H9 (cell line): ENCODE measurements around the gene SAMD7. TPM values are rescaled to one million over a fixed set of nuclear protein-coding genes. Genes with fewer than 3 reads are reported as not detected.

ENCODE experiments used
- DNase-seq: peaks from one replicate; pipeline ENCODE4 v3.0.0-alpha.2; 2017
- H2AFZ ChIP-seq: one replicate; pipeline ENCODE4 v1.6.1; 2013; ENCODE audit warnings: mild to moderate bottlenecking, low read length, control low read depth, moderate library complexity
- H2AK5ac ChIP-seq: 2 replicates; pipeline ENCODE4 v1.6.1; 2013; ENCODE audit warnings: low read length, control low read depth, mixed read lengths; ENCODE audit not compliant: insufficient read length
- H2BK120ac ChIP-seq: one replicate; pipeline ENCODE4 v1.6.1; 2013; ENCODE audit warnings: low read depth, mild to moderate bottlenecking, low read length, control low read depth, inconsistent platforms; ENCODE audit not compliant: poor library complexity, severe bottlenecking
- H2BK12ac ChIP-seq: 2 replicates; pipeline ENCODE4 v1.6.1; 2013; ENCODE audit warnings: low read length, control low read depth, mixed read lengths, low read depth; ENCODE audit not compliant: insufficient read length
- H2BK15ac ChIP-seq: 2 replicates; pipeline ENCODE4 v1.6.1; 2013; ENCODE audit warnings: low read depth, low read length, control low read depth
- H2BK20ac ChIP-seq: one replicate; pipeline ENCODE4 v1.6.1; 2013; ENCODE audit warnings: low read depth, mild to moderate bottlenecking, low read length, control low read depth, inconsistent platforms; ENCODE audit not compliant: poor library complexity, severe bottlenecking
- H2BK5ac ChIP-seq: 2 replicates; pipeline ENCODE4 v1.6.1; 2013; ENCODE audit warnings: low read length, control low read depth, mixed read lengths; ENCODE audit not compliant: insufficient read length
- H3K14ac ChIP-seq: 2 replicates; pipeline ENCODE4 v1.6.1; 2013; ENCODE audit warnings: low read length, control low read depth; ENCODE audit not compliant: insufficient read depth
- H3K18ac ChIP-seq: 2 replicates; pipeline ENCODE4 v1.6.1; 2013; ENCODE audit warnings: low read depth, mild to moderate bottlenecking, mixed read lengths, low read length, control low read depth; ENCODE audit not compliant: insufficient read length
- H3K23ac ChIP-seq: 2 replicates; pipeline ENCODE4 v1.6.1; 2013; ENCODE audit warnings: low read length, control low read depth, mixed read lengths, low read depth; ENCODE audit not compliant: insufficient read length
- H3K23me2 ChIP-seq: 2 replicates; pipeline ENCODE4 v1.6.1; 2013; ENCODE audit warnings: low read depth, mild to moderate bottlenecking, mixed read lengths, low read length, control low read depth; ENCODE audit not compliant: insufficient read length, poor library complexity, severe bottlenecking
- H3K27ac ChIP-seq: 2 replicates; pipeline ENCODE4 v1.5.1; 2013; ENCODE audit warnings: low read length, control low read depth, mixed read lengths, low read depth; ENCODE audit not compliant: insufficient read length
- H3K27me3 ChIP-seq: 2 replicates; pipeline ENCODE4 v1.6.1; 2013; ENCODE audit warnings: low read length, control low read depth, inconsistent platforms; ENCODE audit not compliant: insufficient read depth
- H3K4ac ChIP-seq: 2 replicates; pipeline ENCODE4 v1.6.1; 2013; ENCODE audit warnings: low read depth, mild to moderate bottlenecking, control low read depth, inconsistent platforms, low read length, moderate library complexity
- H3K4me1 ChIP-seq: 2 replicates; pipeline ENCODE4 v1.6.1; 2013; ENCODE audit warnings: low read length, control low read depth, inconsistent platforms; ENCODE audit not compliant: insufficient read depth
- H3K4me2 ChIP-seq: 2 replicates; pipeline ENCODE4 v1.6.1; 2013; ENCODE audit warnings: low read length, control low read depth, mixed read lengths; ENCODE audit not compliant: insufficient read length, insufficient read depth
- H3K56ac ChIP-seq: 2 replicates; pipeline ENCODE4 v1.6.1; 2013; ENCODE audit warnings: low read depth, mild to moderate bottlenecking, mixed read lengths, low read length, control low read depth; ENCODE audit not compliant: insufficient read length
- H3K79me1 ChIP-seq: 2 replicates; pipeline ENCODE4 v1.6.1; 2013; ENCODE audit warnings: low read depth, mild to moderate bottlenecking, moderate library complexity, low read length, control low read depth, inconsistent platforms; ENCODE audit not compliant: insufficient read depth, poor library complexity, severe bottlenecking
- H3K79me2 ChIP-seq: 2 replicates; pipeline ENCODE4 v1.6.1; 2013; ENCODE audit warnings: low read length, control low read depth, inconsistent platforms; ENCODE audit not compliant: insufficient read depth
- H3K9ac ChIP-seq: 2 replicates; pipeline ENCODE4 v1.6.1; 2013; ENCODE audit warnings: low read length, control low read depth, mixed read lengths; ENCODE audit not compliant: insufficient read length; ENCODE audit errors: extremely low read depth
- H3K9me3 ChIP-seq: one replicate; pipeline ENCODE4 v1.6.1; 2013; ENCODE audit warnings: low read depth, low read length, inconsistent platforms; ENCODE audit not compliant: control insufficient read depth
- H3T11ph ChIP-seq: one replicate; pipeline ENCODE4 v1.6.1; 2013; ENCODE audit warnings: mild to moderate bottlenecking, low read length, control low read depth, inconsistent platforms
- H4K20me1 ChIP-seq: one replicate; pipeline ENCODE4 v1.6.1; 2013; ENCODE audit not compliant: control insufficient read depth, insufficient read length, insufficient read depth
- H4K5ac ChIP-seq: 2 replicates; pipeline ENCODE4 v1.6.1; 2013; ENCODE audit warnings: low read depth, mild to moderate bottlenecking, mixed read lengths, low read length, control low read depth; ENCODE audit not compliant: insufficient read length
- H4K8ac ChIP-seq: replicated peaks from 2 replicates; pipeline ENCODE4 v1.6.1; 2013; ENCODE audit warnings: low read length, control low read depth, mixed read lengths, low read depth; ENCODE audit not compliant: insufficient read length
- H4K91ac ChIP-seq: 2 replicates; pipeline ENCODE4 v1.6.1; 2013; ENCODE audit warnings: low read depth, mild to moderate bottlenecking, moderate library complexity, mixed read lengths, low read length, control low read depth; ENCODE audit not compliant: insufficient read length
- H3K27ac Mint-ChIP-seq, 3 experiments: 2 replicates in 2 of 3; 3 replicates in 1 of 3; pipeline ENCODE4 v1.8.0; 2020 to 2021; ENCODE audit warnings: mixed read lengths in 3 of 3, mild to moderate bottlenecking in 1 of 3, moderate library complexity in 1 of 3
- H3K27me3 Mint-ChIP-seq: 2 replicates; pipeline ENCODE4 v1.8.0; 2021; ENCODE audit warnings: low read depth, mild to moderate bottlenecking, moderate library complexity, mixed read lengths
- H3K36me3 Mint-ChIP-seq, 3 experiments: 2 replicates in 2 of 3; 3 replicates in 1 of 3; pipeline ENCODE4 v1.8.0; 2020 to 2021; ENCODE audit warnings: low read depth in 3 of 3, mixed read lengths in 3 of 3; ENCODE audit not compliant: insufficient read depth in 1 of 3
- H3K4me1 Mint-ChIP-seq, 2 experiments: 2 replicates each; pipeline ENCODE4 v1.8.0; 2020; ENCODE audit warnings: mixed read lengths in 2 of 2
- H3K4me3 Mint-ChIP-seq, 2 experiments: 2 replicates in 1 of 2; 3 replicates in 1 of 2; pipeline ENCODE4 v1.8.0; 2020 to 2021; ENCODE audit warnings: mild to moderate bottlenecking in 2 of 2, mixed read lengths in 2 of 2, moderate library complexity in 1 of 2
- H3K9me3 Mint-ChIP-seq, 2 experiments: 2 replicates in 1 of 2; 3 replicates in 1 of 2; pipeline ENCODE4 v1.8.0; 2020; ENCODE audit warnings: mild to moderate bottlenecking in 2 of 2, mixed read lengths in 2 of 2, moderate library complexity in 1 of 2
- WGBS: extraction: QIAGEN DNeasy Blood & Tissue Kit; methylation state at CpG from one replicate; pipeline ENCODE4 v1.1.7; 2013; ENCODE audit warnings: missing lambda C conversion rate, low lambda C conversion rate, mixed read lengths; ENCODE audit not compliant: insufficient read length; ENCODE audit errors: extremely low coverage; 5-methylcytosine and 5-hydroxymethylcytosine counted together
- total RNA-seq: library from RNA; stranded (reverse); gene quantifications from 2 replicates; pipeline ENCODE4 v1.2.1, GENCODE V29; 2021
- TF ChIP-seq, protein P1 (sequence below): fragments of 200-600 bp; sonication (generic); conservative IDR thresholded peaks from 3 replicates; pipeline ENCODE4 v1.8.0; 2021; ENCODE audit warnings: antibody characterized with exemption, mild to moderate bottlenecking

Gene SAMD7
- total RNA-seq, 1 experiment from 2014 or later, result not detected

DNA sequence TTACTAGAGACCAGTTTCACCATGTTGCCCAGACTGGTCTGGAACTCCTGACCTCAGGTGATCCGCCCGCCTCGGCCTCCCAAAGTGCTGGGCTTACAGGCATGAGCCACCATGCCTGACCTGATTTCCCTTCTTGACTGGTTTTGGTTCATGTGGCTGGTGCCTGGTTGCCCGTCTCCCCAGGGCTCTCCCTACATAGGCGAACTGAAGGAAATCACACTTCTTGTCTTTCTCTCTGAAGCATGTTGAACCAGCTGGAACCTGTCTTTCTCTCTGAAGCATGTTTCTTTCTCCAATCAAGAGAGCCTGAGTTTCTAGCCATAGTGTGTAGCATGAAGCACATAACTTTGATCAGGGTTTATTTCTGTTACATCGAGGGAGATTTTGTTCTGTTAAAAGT lies 16.3 kb upstream of the SAMD7 start:
- no peak overlapping the region for H3K4me2 ChIP-seq

More for the DNA sequence above, 16.3 kb upstream of the SAMD7 start:
- Mint-ChIP-seq H3K27ac (no peak overlapping the region), H3K4me3 (no peak overlapping the region), H3K36me3 (no peaks in the 10 kb centered on the region; a peak in 1 of 7 replicates), H3K9me3 (peaks cover 0 to 3% of the 10 kb centered on the region in 2 experiments; a peak in 2 of 5 replicates), H3K27me3 (no peaks in the 10 kb centered on the region; the same call in 1 of the 2 replicates), H3K4me1 (0 out of 4 replicates have a peak, but pooled peaks cover 0 to 3% of the 10 kb centered on the region in 2 experiments)
- H4K20me1 ChIP-seq, result no peaks in the 10 kb centered on the region
- no peaks in the 10 kb centered on the region for H3K27me3 ChIP-seq
- H2BK20ac ChIP-seq, result no peak overlapping the region
- H3K79me2 ChIP-seq, result no peaks in the 10 kb centered on the region
- H3K14ac ChIP-seq, result no peak overlapping the region
- H2AFZ ChIP-seq, result no peak overlapping the region
- H2AK5ac ChIP-seq, result no peak overlapping the region
- no peaks in the 10 kb centered on the region for H3K79me1 ChIP-seq
- no peaks in the 10 kb centered on the region for H3K9me3 ChIP-seq
- H2BK15ac ChIP-seq, result no peak overlapping the region
- WGBS, result no CpG with 5 or more reads among the region's 6 CpGs
- no peak overlapping the region for H2BK5ac ChIP-seq
- H3K4ac ChIP-seq, result no peak overlapping the region
- H3K9ac ChIP-seq, result no peak overlapping the region
- no peak overlapping the region for H4K8ac ChIP-seq
- no peak overlapping the region for H2BK120ac ChIP-seq
- no peaks in the 10 kb centered on the region for H3K23me2 ChIP-seq
- H3K18ac ChIP-seq, result no peak overlapping the region
- no peak overlapping the region for H3K23ac ChIP-seq
- H4K91ac ChIP-seq, result no peak overlapping the region
- H4K5ac ChIP-seq, result no peak overlapping the region
- H3K4me1 ChIP-seq, result no peaks in the 10 kb centered on the region
- H3K27ac ChIP-seq, result no peak overlapping the region
- no peak overlapping the region for H3K56ac ChIP-seq
- TF ChIP-seq, protein P1, sequence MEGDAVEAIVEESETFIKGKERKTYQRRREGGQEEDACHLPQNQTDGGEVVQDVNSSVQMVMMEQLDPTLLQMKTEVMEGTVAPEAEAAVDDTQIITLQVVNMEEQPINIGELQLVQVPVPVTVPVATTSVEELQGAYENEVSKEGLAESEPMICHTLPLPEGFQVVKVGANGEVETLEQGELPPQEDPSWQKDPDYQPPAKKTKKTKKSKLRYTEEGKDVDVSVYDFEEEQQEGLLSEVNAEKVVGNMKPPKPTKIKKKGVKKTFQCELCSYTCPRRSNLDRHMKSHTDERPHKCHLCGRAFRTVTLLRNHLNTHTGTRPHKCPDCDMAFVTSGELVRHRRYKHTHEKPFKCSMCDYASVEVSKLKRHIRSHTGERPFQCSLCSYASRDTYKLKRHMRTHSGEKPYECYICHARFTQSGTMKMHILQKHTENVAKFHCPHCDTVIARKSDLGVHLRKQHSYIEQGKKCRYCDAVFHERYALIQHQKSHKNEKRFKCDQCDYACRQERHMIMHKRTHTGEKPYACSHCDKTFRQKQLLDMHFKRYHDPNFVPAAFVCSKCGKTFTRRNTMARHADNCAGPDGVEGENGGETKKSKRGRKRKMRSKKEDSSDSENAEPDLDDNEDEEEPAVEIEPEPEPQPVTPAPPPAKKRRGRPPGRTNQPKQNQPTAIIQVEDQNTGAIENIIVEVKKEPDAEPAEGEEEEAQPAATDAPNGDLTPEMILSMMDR, result no peak
- H3T11ph ChIP-seq, result no peak overlapping the region
- H2BK12ac ChIP-seq, result no peak overlapping the region
- no peak for DNase-seq
